Neural progenitor cell (in vitro differentiated cells): ENCODE results near the gene SLC17A4.

Experiments used
- CTCF ChIP-seq: fragments of 200-600 bp; sonication (generic); IDR thresholded peaks from 2 replicates; pipeline ENCODE4 v1.5.1; 2017; ENCODE audit warnings: antibody characterized with exemption, mild to moderate bottlenecking
- EZH2 ChIP-seq: fragments of 200-600 bp; sonication (generic); IDR thresholded peaks from 2 replicates; pipeline ENCODE4 v1.6.1; 2017; ENCODE audit warnings: antibody characterized with exemption, mild to moderate bottlenecking, moderate library complexity

GRCh38 chr6:25774120-25774715, 19.7 kb downstream of the SLC17A4 start:
- no peak for TF ChIP-seq CTCF
- no peak for TF ChIP-seq EZH2
